HG03103 (cell line): Measurements from ENCODE around the gene ZNHIT3.

Source experiments
- ATAC-seq: cut with Tn5 transposase; IDR thresholded peaks from one replicate; pipeline ENCODE4 v1.9.1; 2021; ENCODE audit warnings: low read depth; ENCODE audit not compliant: unreplicated experiment

Gene ZNHIT3

DNA sequence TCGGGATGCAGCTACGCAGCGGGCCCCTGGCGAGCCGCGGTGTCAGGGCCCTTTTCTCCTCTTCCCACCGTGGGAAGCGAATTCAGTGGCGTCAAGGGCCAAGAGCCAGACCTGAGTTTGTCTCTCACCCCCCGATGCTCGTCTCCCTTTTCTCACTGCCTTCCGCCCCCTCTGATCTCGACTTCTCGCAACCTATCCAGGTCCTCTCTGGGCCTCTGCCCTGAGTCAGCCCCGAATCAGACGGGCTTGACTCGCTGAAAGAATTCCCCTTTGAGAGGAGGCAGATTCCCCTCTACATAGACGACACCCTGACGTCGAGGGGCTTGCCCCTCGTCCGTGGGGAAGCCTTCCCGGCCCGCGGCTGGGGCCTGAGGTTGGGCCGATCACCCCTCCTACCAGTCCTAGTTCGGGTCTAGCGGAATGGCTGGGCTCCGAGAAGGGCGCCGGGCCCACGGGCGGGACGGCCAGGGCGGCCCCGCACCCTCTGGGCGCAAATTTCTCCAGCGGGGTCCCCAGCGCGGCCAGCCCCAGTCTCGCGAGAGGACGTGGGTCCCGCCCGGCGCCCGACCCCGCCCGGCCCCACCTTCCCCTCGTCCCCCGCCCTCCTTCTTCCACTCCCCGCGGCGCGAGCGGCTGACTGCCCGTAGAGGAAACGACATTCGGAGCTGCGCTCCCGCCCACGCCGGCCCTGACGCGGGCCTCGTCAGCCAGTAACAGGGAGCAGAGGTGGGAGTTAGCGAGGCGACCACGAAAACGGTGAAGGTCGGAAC lies 58.0 kb downstream of the ZNHIT3 start, which contains the start of gene GGNBP2:
GGNBP2 (plus strand) TSS at position 613 of the 770 bp plus-strand sequence. CDS start 806 bp downstream, outside the sequence.
- ATAC-seq, result peak; percentile 47

DNA sequence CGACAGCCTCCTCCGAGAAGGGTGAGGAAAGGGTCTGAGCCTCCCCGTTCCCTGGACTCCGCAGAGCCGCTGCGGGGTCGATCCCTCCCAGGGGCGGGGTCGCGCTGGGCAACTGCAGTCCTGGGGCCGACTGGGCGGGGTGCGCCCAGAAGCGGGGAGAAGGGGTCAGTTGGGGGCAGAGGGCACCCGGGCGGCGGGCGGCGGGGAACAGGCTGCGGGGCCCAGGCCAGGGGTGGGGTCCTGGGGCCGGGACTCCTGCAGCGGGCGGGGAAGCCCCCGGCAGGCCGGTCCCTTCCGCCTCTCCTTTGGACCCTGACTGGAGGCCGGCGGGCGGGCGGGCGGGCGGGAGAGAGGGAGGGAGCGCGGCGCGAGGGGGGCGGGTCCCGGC lies 58.6 kb downstream of the ZNHIT3 start:
- peak; percentile 37 for ATAC-seq
